ENCODE measurements around the gene PA2G4. TPM values are rescaled to one million over a fixed set of nuclear protein-coding genes. Genes with fewer than 3 reads are reported as not detected.
A peak's percentile ranks its signal among the peaks of the same experiment; 100 is the strongest.
"Not testable (repeated sequence)": the region's sequence is repeated elsewhere in the genome, so short reads cannot be mapped to it uniquely, and the experiment has no call there.

Gene PA2G4
- total and polyA plus RNA-seq, 2 of the 4 experiments (the other 2 are of a cell fraction) = 158 to 198 TPM

DNA sequence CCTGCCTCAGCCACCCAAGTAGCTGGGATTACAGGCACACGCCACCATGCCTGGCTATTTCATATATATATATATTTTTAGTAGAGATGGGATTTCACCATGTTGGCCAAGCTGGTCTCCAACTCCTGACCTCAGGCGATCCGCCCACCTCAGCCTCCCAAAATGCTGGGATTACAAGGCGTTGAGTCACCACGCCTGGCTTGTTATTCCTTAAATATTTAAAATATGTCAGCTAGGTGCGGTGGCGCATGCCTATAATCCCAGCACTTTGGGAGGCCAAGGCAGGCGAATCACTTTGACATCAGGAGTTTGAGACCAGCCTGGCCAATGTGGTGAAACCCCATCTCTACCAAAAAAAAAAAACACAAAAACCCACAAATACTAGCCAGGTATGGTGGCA, 44.4 kb upstream of the PA2G4 start:
- H3K4me2 ChIP-seq (ENCODE audit: low read depth, low read length); H3K9me3 ChIP-seq (ENCODE audit: control insufficient read depth, insufficient read depth, low read length); H2AK9ac ChIP-seq (replicated peaks; ENCODE audit: low read depth, low read length, poor library complexity); H3K56ac ChIP-seq (ENCODE audit: extremely low read depth, insufficient read depth, low read length); H4K8ac ChIP-seq (ENCODE audit: low read depth in 2 of 2, low read length in 2 of 2); H2BK20ac ChIP-seq (ENCODE audit: low read depth, low read length); H3K9me1 ChIP-seq (ENCODE audit: insufficient read depth, low read length); intact Hi-C loops (cut with micrococcal nuclease); H3K18ac ChIP-seq (ENCODE audit: low read depth, low read length); H2BK120ac ChIP-seq (ENCODE audit: low read depth, low read length); H4K5ac ChIP-seq (ENCODE audit: low read depth, low read length); BruUV-seq (replicated peaks); H3K79me1 ChIP-seq (ENCODE audit: low read depth in 1 of 2, low read length in 2 of 2); H2AFZ ChIP-seq (replicated peaks; ENCODE audit: low read length, poor library complexity); dilution Hi-C loops (cut with HindIII; ENCODE audit: low sequenced_read_pairs, unreplicated experiment); H2BK15ac ChIP-seq (ENCODE audit: low read depth, low read length); H3K4ac ChIP-seq (ENCODE audit: low read depth, low read length); H3K14ac ChIP-seq (replicated peaks; ENCODE audit: low read depth, low read length); H2AK5ac ChIP-seq (ENCODE audit: low read depth, low read length); H3K27me3 ChIP-seq (ENCODE audit: control insufficient read depth, insufficient read depth, low read length); H3K23ac ChIP-seq (ENCODE audit: low read depth, low read length); H3K4me1 ChIP-seq (ENCODE audit: control insufficient read depth, insufficient read depth, low read length); H3K4me3 ChIP-seq (ENCODE audit: insufficient read depth, low read depth, low read length); H4K91ac ChIP-seq (ENCODE audit: insufficient read depth, low read depth, low read length); H3K36me3 ChIP-seq (ENCODE audit: control insufficient read depth, insufficient read depth, low read length); in situ Hi-C loops (cut with MboI; ENCODE audit: low sequenced_read_pairs); POLR2A ChIA-PET (ENCODE audit: unreplicated experiment); H3K9ac ChIP-seq (ENCODE audit: low read depth, low read length); H4K20me1 ChIP-seq (ENCODE audit: insufficient read depth, low read length); H3K27ac ChIP-seq (ENCODE audit: insufficient read depth, low read length); H2BK5ac ChIP-seq (ENCODE audit: low read depth, low read length, poor library complexity, severe bottlenecking): not testable (repeated sequence)
- ATAC-seq (ENCODE audit: low read depth) (peak; percentile 40; the same call in 1 of the 2 replicates), DNase-seq (peak; percentile 70)
- 60% methylated on average over 2 of the region's 8 CpGs; no CpG with 5 or more reads in 1 of the 2 experiments for WGBS, 2 experiments (ENCODE audit: extremely low coverage in 2 of 2, insufficient read length in 1 of 2)
- CTCF ChIA-PET = interaction anchor here (0.6 to 1.0 kb wide), 3 partner anchors 13 to 161 kb away, joined by 3 read pairs; no protein-coding TSS in a partner anchor
